Fibroblast of villous mesenchyme (primary cell): ENCODE measurements around the gene SERPINA4. TPM values are rescaled to one million over a fixed set of nuclear protein-coding genes. Genes with fewer than 3 reads are reported as not detected.

Experiments
- DNase-seq: peaks from one replicate; pipeline ENCODE4 v3.0.0-alpha.2; 2010; ENCODE audit warnings: low read depth
- H3K4me3 ChIP-seq: 2 replicates; pipeline ENCODE4 v1.5.1; 2011; ENCODE audit warnings: low read depth, mild to moderate bottlenecking, low read length
- CTCF ChIP-seq: IDR thresholded peaks from 2 replicates; pipeline ENCODE4 v1.5.1; 2012; ENCODE audit warnings: low read depth, mild to moderate bottlenecking, low read length; ENCODE audit not compliant: insufficient read depth
- total RNA-seq: library from RNA; depleted of rRNA; stranded (reverse); fragments of >200 nt; gene quantifications from 2 replicates; pipeline ENCODE4 v1.2.3, GENCODE V29; 2012

Gene SERPINA4
- total RNA-seq, 1 donor, result not detected

DNA sequence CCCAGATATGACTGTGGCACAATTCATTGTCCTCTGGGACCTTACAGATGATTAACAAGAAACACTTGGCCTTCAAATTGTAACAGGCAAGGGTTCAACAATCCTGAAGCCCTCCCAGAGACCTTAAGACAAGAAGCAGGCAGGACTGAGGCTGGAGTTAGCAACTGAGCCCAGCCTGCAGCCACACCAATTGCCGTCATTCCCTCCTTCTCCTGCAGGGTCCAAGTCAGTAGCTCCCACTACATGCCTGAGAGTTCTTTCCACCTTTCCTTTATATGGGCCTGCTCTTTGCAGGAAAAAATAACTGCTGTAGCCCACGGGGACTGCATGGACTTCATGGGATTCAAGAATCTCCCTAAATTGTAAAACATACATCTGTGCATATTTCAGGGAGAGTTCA, 2.4 kb upstream of the SERPINA4 start:
- no peak for DNase-seq
- no peak for TF ChIP-seq CTCF

DNA sequence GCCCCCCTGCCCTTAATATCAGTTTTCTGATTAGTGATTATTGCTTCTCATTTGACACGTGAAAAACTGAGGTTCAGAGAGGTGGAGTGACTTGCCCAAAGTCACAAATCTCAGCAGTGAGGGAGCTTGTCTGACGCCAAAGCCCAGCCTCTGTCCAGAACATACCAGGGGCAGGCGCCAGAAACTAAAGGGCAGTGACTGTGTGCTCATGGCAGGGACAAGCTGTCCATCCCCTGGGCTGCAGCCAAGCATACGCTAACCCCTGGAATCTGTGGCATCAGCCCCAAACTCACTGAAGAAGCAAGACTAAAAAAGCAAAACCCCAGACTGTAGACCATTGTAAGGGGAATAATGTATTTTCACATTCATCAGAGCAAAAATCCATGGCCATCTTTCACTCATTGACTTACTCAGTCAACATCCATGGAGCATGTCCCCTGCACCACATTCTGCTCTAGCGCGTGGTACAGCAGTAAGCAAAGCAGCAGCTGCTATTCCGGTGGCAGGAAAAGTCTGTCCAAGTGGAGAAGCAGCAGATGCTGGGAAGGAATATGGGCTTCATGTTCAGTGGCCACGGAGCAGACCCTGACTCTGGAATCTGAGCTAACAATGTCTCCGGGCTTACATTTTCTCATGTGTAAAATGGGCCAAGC, 1.5 kb upstream of the SERPINA4 start:
- DNase-seq, result no peak
- H3K4me3 ChIP-seq, result no peak overlapping the region
- TF ChIP-seq CTCF, result no peak

More for the DNA sequence above, 2.4 kb upstream of the SERPINA4 start:
- H3K4me3 ChIP-seq, result no peak overlapping the region

DNA sequence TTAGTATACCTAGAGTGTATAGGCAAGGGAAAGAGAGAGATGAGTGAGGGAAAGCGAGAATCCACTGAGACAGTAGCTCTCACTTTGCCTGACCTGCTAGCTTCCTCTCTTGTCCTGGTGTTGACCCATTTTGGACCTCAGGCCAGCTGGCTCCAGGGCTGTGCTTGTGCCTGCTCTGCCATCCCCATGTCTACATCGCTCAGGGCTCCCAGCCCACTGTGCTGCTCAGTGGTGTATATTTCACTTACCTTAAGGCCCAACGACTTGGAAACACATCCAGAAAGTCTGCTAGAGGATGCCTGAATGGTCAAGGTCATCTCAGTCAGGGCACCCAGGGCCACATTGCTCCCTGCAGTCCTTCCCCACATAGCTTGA, 964 bp upstream of the SERPINA4 start:
- TF ChIP-seq CTCF, result no peak
- H3K4me3 ChIP-seq, result no peak overlapping the region
- DNase-seq, result no peak

GRCh38 chr14:94561656-94562010, 391 bp downstream of the SERPINA4 start:
- no peak overlapping the region for H3K4me3 ChIP-seq
- DNase-seq, result no peak
- TF ChIP-seq CTCF, result no peak

DNA sequence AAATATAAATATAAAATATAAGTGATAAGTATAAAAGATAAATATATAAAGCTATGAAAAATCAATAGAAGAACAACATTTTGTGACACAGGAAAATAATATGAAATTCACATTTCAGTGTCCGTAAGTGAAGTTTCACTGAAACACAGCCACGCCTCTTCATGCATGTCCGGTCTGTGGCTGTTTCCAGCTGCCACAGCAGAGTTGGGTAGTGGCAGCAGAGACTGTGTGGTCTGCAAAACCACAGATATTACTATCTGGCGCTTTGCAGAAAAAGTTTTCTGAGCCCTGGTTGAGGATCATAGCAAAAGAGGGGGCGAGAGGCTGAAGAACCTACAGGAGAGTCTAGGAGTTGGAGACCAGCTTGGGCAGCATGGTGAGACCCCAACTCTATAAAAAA, 780 bp downstream of the SERPINA4 start:
- no peak for TF ChIP-seq CTCF
- no peak overlapping the region for H3K4me3 ChIP-seq
- DNase-seq, result no peak

- no peak for DNase-seq
- H3K4me3 ChIP-seq, result no peak overlapping the region
- TF ChIP-seq CTCF, result no peak
Measured at GRCh38 chr14:94562941-94563883, 2.0 kb downstream of the SERPINA4 start.
